ENCODE results near the gene PPM1A.
"Not testable (repeated sequence)": the region's sequence is repeated elsewhere in the genome, so short reads cannot be mapped to it uniquely, and the experiment has no call there.

The PPM1A gene

GRCh38 chr14:60266021-60266937, 17.3 kb downstream of the PPM1A start:
- DNase-seq (ENCODE audit: low read depth) = no peak

- DNase-seq (ENCODE audit: low read depth) = no peak
Measured at GRCh38 chr14:60272177-60272576, 23.2 kb downstream of the PPM1A start.

GRCh38 chr14:60273956-60274355, 24.9 kb downstream of the PPM1A start:
- DNase-seq (ENCODE audit: low read depth) = no peak

DNA sequence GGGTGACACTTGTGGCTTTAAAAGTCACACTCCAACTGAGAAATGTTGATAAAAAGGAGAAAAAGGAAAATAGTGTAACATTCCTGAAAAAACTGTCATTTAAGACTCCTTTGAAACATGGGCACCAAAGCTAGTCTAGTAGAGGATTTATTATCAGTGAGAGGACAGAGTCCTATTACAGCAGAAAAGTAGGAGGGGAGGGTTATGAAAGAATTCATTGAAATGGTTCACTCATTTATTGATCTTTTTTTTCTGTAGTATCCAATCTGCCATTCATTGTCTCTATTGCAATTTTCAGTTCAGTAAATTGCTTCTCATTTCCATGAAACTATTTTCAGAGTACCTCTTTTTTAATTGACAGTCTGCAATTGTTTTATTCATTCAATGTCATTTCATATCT, 25.4 kb downstream of the PPM1A start:
- DNase-seq (ENCODE audit: low read depth) = no peak

DNA sequence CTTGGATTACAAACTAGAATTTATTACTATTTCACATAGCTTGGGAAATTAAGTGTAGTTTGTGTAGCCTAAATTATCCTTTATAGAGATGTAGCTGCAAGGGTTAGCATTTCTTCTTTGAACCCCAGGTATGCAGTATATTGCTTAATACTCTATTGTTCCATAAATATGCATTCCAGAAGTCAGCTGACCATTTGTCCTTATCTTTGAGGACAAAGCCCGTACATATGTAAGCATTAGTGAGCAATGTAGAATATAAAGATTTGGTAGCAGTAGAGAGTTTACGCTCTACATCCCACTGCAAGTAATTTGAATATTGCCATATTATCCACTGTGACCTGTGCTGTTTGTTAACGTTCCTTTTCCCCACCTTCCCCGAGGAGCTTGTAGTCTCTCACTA, 26.9 kb downstream of the PPM1A start:
- DNase-seq (ENCODE audit: low read depth) = no peak

DNA sequence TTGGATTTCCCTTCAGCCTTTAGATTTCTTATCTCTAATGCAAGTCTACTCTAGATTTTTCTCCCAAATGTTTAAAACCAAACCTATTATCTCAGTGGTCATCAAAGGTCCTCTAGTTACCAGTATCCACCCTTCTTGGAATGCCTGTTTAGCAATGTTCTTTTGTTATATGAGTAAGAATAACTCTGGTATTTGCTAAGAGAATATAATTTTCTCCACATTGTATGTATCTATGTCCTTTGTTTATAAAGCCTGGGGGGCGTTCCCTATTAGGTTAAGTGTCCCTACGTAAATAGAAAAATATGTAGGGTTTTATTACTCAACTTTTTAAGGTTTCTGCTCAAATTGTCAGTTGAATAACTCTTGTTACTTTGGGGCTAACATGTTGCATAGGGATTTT, 27.3 kb downstream of the PPM1A start:
- no peak for DNase-seq (ENCODE audit: low read depth)

GRCh38 chr14:60277605-60278190, 28.7 kb downstream of the PPM1A start:
- DNase-seq (ENCODE audit: low read depth) = no peak

DNA sequence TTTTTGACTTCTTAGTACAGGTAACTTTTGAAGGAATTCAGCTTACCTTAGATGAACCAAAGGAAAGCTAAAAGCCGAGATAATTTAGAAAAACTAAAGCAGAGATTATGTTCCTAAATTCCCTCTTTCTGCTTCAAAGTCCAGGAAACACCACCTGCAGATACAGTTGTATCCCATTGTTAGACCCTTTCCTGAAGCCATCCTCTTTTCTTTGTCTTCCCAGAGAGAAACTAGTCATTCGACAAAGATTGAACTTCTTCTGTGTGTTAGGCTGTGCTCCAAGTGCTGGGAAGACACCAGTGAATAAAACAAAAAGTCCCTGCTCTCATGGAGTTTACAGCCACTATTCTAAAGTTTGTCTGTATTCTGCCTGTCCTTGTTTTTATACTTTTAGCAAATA, 29.3 kb downstream of the PPM1A start:
- no peak for DNase-seq (ENCODE audit: low read depth)

GRCh38 chr14:60287452-60287851, 38.4 kb downstream of the PPM1A start:
- DNase-seq (ENCODE audit: low read depth) = no peak

DNA sequence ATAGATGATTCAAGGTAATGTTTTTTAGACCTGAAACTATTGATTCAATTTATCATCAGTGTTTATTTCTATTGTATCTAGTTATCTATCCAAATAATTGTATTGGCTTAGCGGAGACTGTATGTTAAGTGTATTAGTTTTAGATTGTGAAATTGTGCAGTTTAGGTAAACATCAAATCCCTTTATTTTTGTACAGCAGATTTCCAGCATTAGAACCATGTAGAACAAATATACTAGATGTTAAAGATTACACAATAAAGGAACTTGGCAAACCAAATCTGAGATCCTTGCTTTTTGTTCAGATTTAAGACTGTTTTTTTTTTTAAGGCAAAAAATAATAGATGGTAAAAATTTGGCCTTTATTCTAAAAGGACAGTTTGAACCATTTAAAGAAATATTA, 39.3 kb downstream of the PPM1A start:
- DNase-seq (ENCODE audit: low read depth) = no peak

DNA sequence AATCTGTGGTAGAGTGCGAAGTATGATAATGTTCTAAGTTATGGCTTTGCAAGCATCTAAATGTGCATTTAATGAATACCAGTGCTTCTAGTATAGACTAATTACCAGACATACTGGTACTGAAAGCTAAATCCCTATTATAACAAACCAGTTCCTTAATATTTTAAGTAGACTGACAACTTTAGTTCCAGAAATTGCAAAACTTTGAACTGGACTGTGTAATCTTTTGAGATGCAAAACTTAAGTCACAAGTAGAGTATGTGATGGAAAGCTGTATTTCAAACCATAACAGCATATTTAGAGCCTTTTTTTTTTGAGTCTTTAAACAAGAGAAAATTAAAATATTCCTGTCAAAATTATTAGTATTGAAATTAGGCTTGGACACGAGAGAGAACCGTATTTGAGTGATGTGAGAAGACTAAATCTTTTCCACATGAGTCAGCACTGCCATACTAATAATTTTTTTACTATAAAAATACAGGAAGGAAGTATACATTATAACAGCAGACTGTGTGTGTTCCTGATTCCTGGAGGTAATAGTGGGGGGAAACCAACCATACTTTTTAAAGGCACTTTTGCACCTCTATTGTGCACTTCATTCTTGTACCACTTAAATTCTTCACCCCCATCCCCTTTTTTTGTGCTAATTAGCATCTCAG, 45.5 kb downstream of the PPM1A start:
- DNase-seq (ENCODE audit: low read depth) = no peak

DNA sequence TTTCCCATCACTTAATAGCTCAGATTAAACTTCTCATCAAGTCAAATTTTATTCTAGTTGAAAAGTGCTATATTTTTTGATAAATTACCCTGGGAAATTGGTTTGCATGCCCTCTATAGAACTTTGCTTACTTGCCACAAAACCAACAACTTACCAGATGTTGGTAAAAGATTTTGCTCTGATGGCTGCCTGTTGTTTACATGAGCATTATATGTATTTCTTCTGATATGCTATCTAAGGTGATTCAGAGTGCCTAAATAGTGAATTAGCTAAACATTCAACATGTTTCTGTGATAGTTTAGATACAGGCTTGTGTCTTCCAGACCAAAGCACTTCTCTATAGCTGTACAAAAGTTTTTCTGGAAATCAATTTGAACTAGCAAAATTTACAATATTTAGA, 51.0 kb downstream of the PPM1A start:
- DNase-seq (ENCODE audit: low read depth) = no peak

DNA sequence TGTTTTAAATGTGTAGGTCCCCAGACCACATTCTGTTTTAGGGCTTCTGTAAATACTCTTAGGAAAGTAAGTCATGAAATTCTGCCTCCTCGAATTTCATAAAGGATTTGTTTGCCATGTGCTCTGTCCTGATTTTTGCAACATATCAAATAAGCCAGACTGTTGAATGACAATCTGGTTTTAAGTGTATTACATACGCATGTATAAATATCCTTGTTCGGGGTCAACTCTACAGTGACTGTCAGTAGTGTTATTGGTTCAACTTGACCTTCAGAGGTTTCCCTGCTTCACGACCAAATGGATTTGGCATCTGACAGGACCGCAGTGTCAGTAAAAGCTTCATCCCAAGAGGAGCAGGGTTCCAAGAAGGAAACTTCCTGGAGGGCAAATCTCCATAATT, 52.7 kb downstream of the PPM1A start:
- DNase-seq (ENCODE audit: low read depth) = no peak

GRCh38 chr14:60302663-60303062, 53.6 kb downstream of the PPM1A start:
- no peak for DNase-seq (ENCODE audit: low read depth)

GRCh38 chr14:60303745-60304144, 54.7 kb downstream of the PPM1A start:
- no peak for DNase-seq (ENCODE audit: low read depth)

DNA sequence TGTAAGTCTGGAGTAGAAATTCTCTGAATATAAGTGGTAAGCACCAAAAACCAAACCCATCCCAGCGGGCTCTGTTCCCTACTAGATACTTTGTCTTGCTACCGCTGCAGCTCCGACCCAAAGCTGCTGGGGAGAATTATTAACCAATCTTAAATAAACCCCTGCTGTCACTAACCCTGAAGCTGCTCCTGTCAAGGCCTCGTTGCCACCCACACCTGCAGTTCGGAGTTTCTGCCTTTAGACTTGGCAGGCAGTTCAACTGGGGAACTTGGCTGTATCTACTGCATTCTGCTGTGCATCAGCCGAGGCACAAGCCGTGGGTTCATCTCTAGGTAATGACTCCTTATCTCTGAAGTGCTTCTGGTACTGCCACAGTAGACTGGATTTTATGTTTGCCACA, 55.5 kb downstream of the PPM1A start:
- DNase-seq (ENCODE audit: low read depth) = no peak

DNA sequence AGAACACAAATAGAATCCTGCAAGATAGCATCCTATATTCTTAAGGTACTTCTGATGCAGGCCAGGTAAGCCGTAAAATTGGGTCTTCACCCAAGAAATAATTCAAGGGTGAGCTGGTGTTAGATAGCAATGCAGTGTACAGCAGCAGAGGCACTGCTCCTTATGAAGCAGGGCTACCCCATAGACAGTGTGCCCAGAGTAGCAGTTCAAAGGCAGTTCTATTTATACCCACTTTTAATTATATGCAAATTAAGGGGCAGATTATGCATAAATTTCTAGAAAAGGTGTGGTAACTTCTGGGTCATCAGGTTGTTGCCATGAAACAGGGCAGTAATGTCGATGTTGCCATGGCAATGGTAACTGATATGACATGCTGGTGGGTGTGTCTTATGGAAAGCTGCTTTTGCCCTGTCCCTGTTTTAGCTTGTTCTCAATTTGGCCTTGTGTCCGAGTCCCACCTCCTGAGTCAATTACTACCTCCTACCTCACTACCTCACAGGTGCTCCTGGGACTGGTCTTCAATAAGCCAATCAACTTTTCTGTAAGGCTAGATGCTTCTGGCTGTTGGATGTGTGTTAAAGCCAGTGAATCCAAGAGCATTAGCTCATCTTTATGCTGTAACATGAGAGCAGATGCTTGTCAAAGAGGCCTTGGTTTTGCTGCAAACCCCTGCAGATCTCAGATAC, 61.0 kb downstream of the PPM1A start:
- no peak for DNase-seq (ENCODE audit: low read depth)

- peak; percentile 17 for DNase-seq (ENCODE audit: low read depth)
Measured at GRCh38 chr14:60311417-60311816, 62.4 kb downstream of the PPM1A start.

- no peak for DNase-seq (ENCODE audit: low read depth)
Measured at GRCh38 chr14:60313093-60313492, 64.1 kb downstream of the PPM1A start.

DNA sequence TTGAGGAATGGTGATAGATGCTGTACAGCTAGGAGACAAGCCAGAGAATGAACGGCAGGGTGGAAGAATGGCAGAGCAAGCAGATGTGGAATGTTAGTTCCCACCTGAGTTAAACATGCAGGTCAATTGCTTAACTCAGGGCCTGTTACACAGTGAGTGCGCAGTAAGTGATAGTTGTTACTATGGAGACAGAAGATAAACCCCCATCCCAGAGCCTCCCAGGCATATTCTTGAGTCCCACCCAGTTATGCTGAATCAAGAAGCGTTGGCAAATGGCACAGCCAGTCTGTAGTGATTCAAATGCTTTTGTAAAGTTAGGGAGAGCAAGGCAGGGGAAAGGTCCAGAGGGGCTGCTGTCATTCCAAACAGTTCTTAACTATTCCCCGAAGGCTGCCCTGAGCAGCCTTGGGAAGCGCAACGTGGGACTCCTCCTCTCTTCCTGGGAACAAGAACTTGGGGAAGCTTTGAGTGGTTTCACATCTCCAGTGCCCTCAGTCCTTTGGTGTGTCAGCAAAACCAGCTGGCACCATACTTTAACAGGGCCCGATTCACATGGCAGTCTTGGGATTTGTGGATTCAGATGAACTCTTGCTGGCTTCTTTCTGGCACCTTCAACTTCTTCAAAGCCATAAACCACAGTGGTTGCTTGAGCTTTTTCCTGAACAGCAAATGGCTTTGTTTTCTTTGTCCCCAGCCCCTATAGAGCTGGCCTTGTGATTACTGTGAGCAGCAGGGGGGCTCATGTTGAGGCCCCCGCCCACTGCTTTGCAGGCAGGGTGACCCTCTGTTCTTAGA, 66.4 kb downstream of the PPM1A start:
- no peak for DNase-seq (ENCODE audit: low read depth)

GRCh38 chr14:60317609-60318008, 68.6 kb downstream of the PPM1A start:
- DNase-seq (ENCODE audit: low read depth) = no peak

DNA sequence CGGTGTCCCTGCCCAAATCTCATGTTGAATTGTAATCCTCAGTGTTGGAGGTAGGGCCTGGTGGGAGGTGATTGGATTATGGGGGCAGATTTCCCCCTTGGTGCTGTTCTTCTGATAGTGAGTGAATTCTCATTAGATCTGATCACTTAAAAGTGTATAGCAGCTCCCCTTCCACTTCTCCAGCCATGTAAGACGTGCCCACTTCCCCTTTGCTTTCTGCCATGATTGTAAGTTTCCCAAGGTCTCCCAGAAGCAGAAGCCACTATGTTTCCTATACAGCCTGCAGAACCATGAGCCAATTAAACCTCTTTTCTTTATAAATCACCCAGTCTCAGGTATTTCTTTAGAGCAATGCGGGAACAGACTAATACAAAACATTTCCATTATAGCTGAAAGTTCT, 71.8 kb downstream of the PPM1A start:
- not testable (repeated sequence) for DNase-seq (ENCODE audit: low read depth)

All from non-pigmented ciliary epithelial cell (primary cell).